K562 (cell line): ENCODE data around the gene PDE4D. TPM values are rescaled to one million over a fixed set of nuclear protein-coding genes. Genes with fewer than 3 reads are reported as not detected.

Experiments used
- ATAC-seq: fragments of 200-7000 bp; cut with Tn5 transposase; 3 replicates; pipeline ENCODE4 v1.9.1; 2020; ENCODE audit warnings: moderate library complexity
- BruUV-seq: library from RNA; stranded (reverse); fragments of 400-500 nt; replicated peaks from 2 replicates; lab custom pipeline; 2021; lab: Mats Ljungman, UMichigan
- CTCF ChIA-PET: fragments of 300-600 bp; formaldehyde crosslinking; extraction: SDS; loops from one replicate; lab custom pipeline; 2021; ENCODE audit warnings: low intra/inter-chr PET ratio; lab: Yijun Ruan, JAX
- POLR2A ChIA-PET: fragments of 300-600, 350-650 bp; sonication (Branson Sonifier 250); formaldehyde crosslinking; extraction: SDS; loops from one replicate; lab custom pipeline; 2021; ENCODE audit warnings: antibody characterized with exemption, inconsistent platforms; lab: Yijun Ruan, JAX
- DNase-seq, 4 experiments: peaks; one replicate each; pipeline versions ENCODE4 v3.0.0 to v3.0.0-alpha.2; 2011 to 2018; ENCODE audit warnings: low spot score in 3 of 4, mixed read lengths in 3 of 4; ENCODE audit errors: extremely low read depth in 1 of 4
- FAIRE-seq: peaks from 2 replicates; lab custom pipeline; 2011; peaks lifted over from hg19 to GRCh38; lab: Jason Lieb, UNC
- H2AFZ ChIP-seq: 2 replicates; pipeline ENCODE4 v1.6.0; 2011; ENCODE audit warnings: low read depth, low read length, control low read depth, inconsistent platforms
- H3K27ac ChIP-seq: fragments of 200-600 bp; 3 replicates; pipeline ENCODE4 v1.8.0; 2011; ENCODE audit warnings: low read depth, mild to moderate bottlenecking, control low read depth, inconsistent platforms, low read length, moderate library complexity, mixed read lengths; ENCODE audit errors: extremely low read depth
- H3K27me3 ChIP-seq, 2 experiments: fragments of 300-600 bp in 1 of 2; 2 replicates in 1 of 2; 3 replicates in 1 of 2; pipeline versions ENCODE4 v1.6.0 to v1.8.0; 2011; ENCODE audit warnings: inconsistent platforms in 2 of 2, low read length in 2 of 2, mild to moderate bottlenecking in 1 of 2, mixed read lengths in 1 of 2, moderate library complexity in 1 of 2; ENCODE audit not compliant: control insufficient read depth in 2 of 2, insufficient read depth in 2 of 2
- H3K36me3 ChIP-seq: fragments of 300-600 bp; 3 replicates; pipeline ENCODE4 v1.8.0; 2011; ENCODE audit warnings: mild to moderate bottlenecking, low read length, inconsistent platforms; ENCODE audit not compliant: control insufficient read depth, insufficient read depth
- H3K4me1 ChIP-seq, 2 experiments: fragments of 200-600 bp in 1 of 2; replicated peaks in 1 of 2; 2 replicates in 1 of 2; 3 replicates in 1 of 2; pipeline versions ENCODE4 v1.5.1 to v1.8.0; 2011; ENCODE audit warnings: inconsistent platforms in 2 of 2, low read length in 2 of 2, mild to moderate bottlenecking in 1 of 2, mixed read lengths in 1 of 2, moderate library complexity in 1 of 2; ENCODE audit not compliant: control insufficient read depth in 2 of 2, insufficient read depth in 2 of 2
- H3K4me2 ChIP-seq: 2 replicates; pipeline ENCODE4 v1.6.1; 2011; ENCODE audit warnings: low read length, control low read depth, inconsistent platforms, mixed read lengths; ENCODE audit not compliant: insufficient read depth
- H3K4me3 ChIP-seq: fragments of 200-600 bp; sonication (generic), shearing (Covaris generic); 2 replicates; pipeline ENCODE4 v1.5.1; 2016; ENCODE audit warnings: control low read depth, inconsistent platforms
- H3K79me2 ChIP-seq: fragments of 200-600 bp; 3 replicates; pipeline ENCODE4 v1.8.0; 2011; ENCODE audit warnings: low read length, inconsistent platforms; ENCODE audit not compliant: control insufficient read depth, insufficient read depth
- H3K9ac ChIP-seq, 2 experiments: 2 replicates each; pipeline versions ENCODE4 v1.6.0 to v1.6.1; 2011; ENCODE audit warnings: low read depth in 2 of 2, low read length in 2 of 2, control low read depth in 1 of 2, inconsistent platforms in 1 of 2, mild to moderate bottlenecking in 1 of 2, mixed read lengths in 1 of 2; ENCODE audit not compliant: insufficient read depth in 1 of 2
- H3K9me1 ChIP-seq: one replicate; pipeline ENCODE4 v1.6.0; 2011; ENCODE audit warnings: inconsistent platforms, mild to moderate bottlenecking, low read length, moderate library complexity; ENCODE audit not compliant: control insufficient read depth, insufficient read depth
- H3K9me3 ChIP-seq: replicated peaks from 2 replicates; pipeline ENCODE4 v1.5.1; 2011; ENCODE audit warnings: low read depth, low read length, inconsistent platforms; ENCODE audit not compliant: control insufficient read depth, insufficient read depth
- H4K20me1 ChIP-seq: replicated peaks from 2 replicates; pipeline ENCODE4 v1.6.1; 2011; ENCODE audit warnings: low read length, inconsistent platforms, mixed read lengths; ENCODE audit not compliant: control insufficient read depth, insufficient read depth
- ARID1B ChIP-seq: fragments of 450-650 bp; IDR thresholded peaks from 2 replicates; pipeline ENCODE4 v1.6.1; 2016; ENCODE audit warnings: antibody characterized with exemption, mild to moderate bottlenecking, inconsistent platforms
- BCOR ChIP-seq: fragments of 450-650 bp; IDR thresholded peaks from 2 replicates; pipeline ENCODE4 v1.6.1; 2016
- BMI1 ChIP-seq: fragments of 150-350 bp; IDR thresholded peaks from 2 replicates; pipeline ENCODE4 v1.6.1; 2014; ENCODE audit warnings: low read length
- CBX3 ChIP-seq, 2 experiments: IDR thresholded peaks; 1 replicate in 1 of 2; 2 replicates in 1 of 2; pipeline ENCODE4 v1.6.1; 2012; ENCODE audit warnings: inconsistent platforms in 2 of 2, low read length in 2 of 2, borderline replicate concordance in 1 of 2, control low read depth in 1 of 2
- E2F3 ChIP-seq: fragments of 250-450 bp; sonication (Bioruptor Pico); IDR thresholded peaks from 2 replicates; pipeline ENCODE4 v1.4.0; 2020; ENCODE audit warnings: mild to moderate bottlenecking
- HDAC2 ChIP-seq: fragments of 450-650 bp; IDR thresholded peaks from 2 replicates; pipeline ENCODE4 v1.6.1; 2016; ENCODE audit warnings: mild to moderate bottlenecking
- KLF16 ChIP-seq: IDR thresholded peaks from 2 replicates; pipeline ENCODE4 v1.6.1; 2016; ENCODE audit warnings: antibody characterized with exemption
- NONO ChIP-seq, 2 experiments: fragments of 200-400 bp in 1 of 2; fragments of 450-650 bp in 1 of 2; formaldehyde crosslinking in 1 of 2; IDR thresholded peaks; 2 replicates each; pipeline ENCODE4 v1.6.1; 2017; ENCODE audit warnings: low read depth in 2 of 2, mild to moderate bottlenecking in 2 of 2, moderate library complexity in 2 of 2, low read length in 1 of 2
- SRSF3 ChIP-seq: fragments of 200-400 bp; formaldehyde crosslinking; IDR thresholded peaks from 2 replicates; pipeline ENCODE4 v1.6.1; 2016; ENCODE audit warnings: mild to moderate bottlenecking, low read length, moderate library complexity; ENCODE audit not compliant: insufficient read depth
- TAF15 ChIP-seq: fragments of 200-400 bp; formaldehyde crosslinking; IDR thresholded peaks from 2 replicates; pipeline ENCODE4 v1.6.1; 2017; ENCODE audit warnings: mild to moderate bottlenecking, low read depth, low read length, moderate library complexity
- TCF7 ChIP-seq: sonication (generic); IDR thresholded peaks from 2 replicates; pipeline ENCODE4 v1.6.1; 2016; ENCODE audit warnings: antibody characterized with exemption, borderline replicate concordance
- ZBTB17 ChIP-seq: fragments of 450-650 bp; formaldehyde crosslinking; IDR thresholded peaks from 2 replicates; pipeline ENCODE4 v1.4.0; 2020; ENCODE audit warnings: mild to moderate bottlenecking
- ZKSCAN8 ChIP-seq: fragments of 200-800 bp; sonication (Bioruptor generic); IDR thresholded peaks from 2 replicates; pipeline ENCODE4 v1.6.1; 2016; ENCODE audit warnings: missing genetic modification characterization, missing compliant biosample characterization
- ZNF316 ChIP-seq: fragments of 450-650 bp; IDR thresholded peaks from 2 replicates; pipeline ENCODE4 v1.6.1; 2016
- ZNF57 ChIP-seq: fragments of 450-650 bp; formaldehyde crosslinking; IDR thresholded peaks from 2 replicates; pipeline ENCODE4 v1.4.0; 2020; ENCODE audit warnings: mild to moderate bottlenecking, moderate library complexity
- ZNF77 ChIP-seq: fragments of 250-450 bp; sonication (Bioruptor Pico); IDR thresholded peaks from 2 replicates; pipeline ENCODE4 v1.5.0; 2020
- WGBS: fragments of 100-300 bp; shearing (Covaris generic); methylation state at CpG from one replicate; pipeline ENCODE4 v1.1.6; 2016; ENCODE audit warnings: low coverage, mixed read lengths; ENCODE audit not compliant: insufficient coverage; ENCODE audit errors: missing lambda C conversion rate; 5-methylcytosine and 5-hydroxymethylcytosine counted together
- in situ Hi-C: fragments of 300-500 bp; cut with MboI; formaldehyde crosslinking; loops from 4 replicates; pipeline ENCODE4 v1.15.0; 2018; ENCODE audit warnings: inconsistent platforms, mixed read lengths
- intact Hi-C: fragments of 100-400 bp; cut with micrococcal nuclease; formaldehyde crosslinking; loops from 2 replicates; pipeline ENCODE4 v1.14.2; 2022
- polyA plus RNA-seq, 8 experiments: library from polyadenylated mRNA; depleted of rRNA in 4 of 8; stranded (reverse) in 5 of 8; unstranded in 3 of 8; fragments of >200 nt; fragmentation: Nextera tagmentation in 2 of 8; fragmentation: Illumina TruSeq in 1 of 8; extraction: Ambion mirVana in 2 of 8; extraction: Trizol in 1 of 8; gene quantifications; 2 replicates each; pipeline versions ENCODE4 v1.2.1 to v1.2.3, GENCODE V29; 2011 to 2014; ENCODE audit warnings: inconsistent platforms in 1 of 8, missing spikeins in 1 of 8
- total RNA-seq, 7 experiments: library from RNA; depleted of rRNA in 6 of 7; stranded (reverse); fragments of >200 nt in 6 of 7; fragmentation: Illumina TruSeq in 2 of 7; extraction: Trizol in 2 of 7; gene quantifications; 2 replicates each; pipeline versions ENCODE4 v1.2.1 to v1.2.3, GENCODE V29; 2011 to 2021; ENCODE audit warnings: low replicate concordance in 1 of 7
- TF ChIP-seq, protein P1 (sequence below): fragments of 250-450 bp; sonication (Bioruptor Pico); IDR thresholded peaks from 2 replicates; pipeline ENCODE4 v1.5.0; 2022; ENCODE audit warnings: mild to moderate bottlenecking

PDE4D gene
- total and polyA plus RNA-seq, 9 of the 15 experiments (the other 6 are each of a cell fraction or from before 2014, with no cell fraction given) = 0.04 to 0.46 (median 0.13) TPM

DNA sequence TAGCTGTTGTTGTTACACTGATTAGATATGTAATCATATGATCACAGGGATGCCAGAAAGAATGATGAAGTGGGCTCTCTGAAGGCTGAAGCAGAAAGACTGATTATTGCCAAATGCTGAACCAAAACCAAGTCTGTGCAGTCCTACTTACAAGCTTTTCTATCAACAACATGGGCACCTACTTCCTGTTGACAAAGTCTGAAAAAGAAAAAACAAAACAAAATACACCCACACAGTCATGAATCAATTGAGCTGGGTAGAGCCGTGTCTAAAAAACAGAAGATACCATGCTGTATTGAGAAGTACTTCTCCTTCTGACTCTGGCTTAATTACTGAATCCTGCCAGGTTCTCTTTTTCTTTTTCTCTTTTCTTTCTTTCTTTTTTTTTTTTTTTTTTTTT is 947.3 kb downstream of the PDE4D start:
- no peak for FAIRE-seq
- WGBS = 36% methylated on average over 1 of the region's 1 CpG

GRCh38 chr5:58944221-58944620 is 949.3 kb downstream of the PDE4D start:
- in situ Hi-C loops = no loop called here
- no peak overlapping the region for H3K9ac ChIP-seq
- H3K4me3 ChIP-seq = no peak overlapping the region
- H3K36me3 ChIP-seq = 0 out of 3 replicates have a peak, but pooled peaks cover 4% of the 10 kb centered on the region
- H2AFZ ChIP-seq = no peak overlapping the region
- H3K9me1 ChIP-seq = no peaks in the 10 kb centered on the region
- BruUV-seq = no TSS peak
- H3K27ac ChIP-seq = no peak overlapping the region
- POLR2A ChIA-PET = no interaction called here
- intact Hi-C loops = no loop called here
- H3K9me3 ChIP-seq = no peaks in the 10 kb centered on the region
- ATAC-seq = no peak
- CTCF ChIA-PET = no interaction called here
- H4K20me1 ChIP-seq = no peaks in the 10 kb centered on the region
- H3K27me3 ChIP-seq = no peaks in the 10 kb centered on the region
- no peak for DNase-seq
- FAIRE-seq = no peak
- no peaks in the 10 kb centered on the region for H3K4me1 ChIP-seq
- no peak overlapping the region for H3K4me2 ChIP-seq
- H3K79me2 ChIP-seq = no peaks in the 10 kb centered on the region
- WGBS = 16% methylated on average over 1 of the region's 1 CpG
- TF ChIP-seq SRSF3 (no peak), HDAC2 (no peak), ZBTB17 (CRISPR knock-in tag) (no peak), CBX3 (IDR thresholded peaks at IDR 0.05; ENCODE audit: borderline replicate concordance in 1 of 2, low read length in 2 of 2) (no peak), ZNF316 (no peak), ZKSCAN8 (no peak), TAF15 (no peak), BCOR (no peak), TCF7 (no peak), E2F3 (no peak), ARID1B (no peak), BMI1 (no peak), KLF16 (no peak), ZNF57 (CRISPR knock-in tag) (no peak), NONO (IDR thresholded peaks at IDR 0.05; ENCODE audit: low read depth in 2 of 2, low read length in 1 of 2) (no peak)
- TF ChIP-seq, protein P1, sequence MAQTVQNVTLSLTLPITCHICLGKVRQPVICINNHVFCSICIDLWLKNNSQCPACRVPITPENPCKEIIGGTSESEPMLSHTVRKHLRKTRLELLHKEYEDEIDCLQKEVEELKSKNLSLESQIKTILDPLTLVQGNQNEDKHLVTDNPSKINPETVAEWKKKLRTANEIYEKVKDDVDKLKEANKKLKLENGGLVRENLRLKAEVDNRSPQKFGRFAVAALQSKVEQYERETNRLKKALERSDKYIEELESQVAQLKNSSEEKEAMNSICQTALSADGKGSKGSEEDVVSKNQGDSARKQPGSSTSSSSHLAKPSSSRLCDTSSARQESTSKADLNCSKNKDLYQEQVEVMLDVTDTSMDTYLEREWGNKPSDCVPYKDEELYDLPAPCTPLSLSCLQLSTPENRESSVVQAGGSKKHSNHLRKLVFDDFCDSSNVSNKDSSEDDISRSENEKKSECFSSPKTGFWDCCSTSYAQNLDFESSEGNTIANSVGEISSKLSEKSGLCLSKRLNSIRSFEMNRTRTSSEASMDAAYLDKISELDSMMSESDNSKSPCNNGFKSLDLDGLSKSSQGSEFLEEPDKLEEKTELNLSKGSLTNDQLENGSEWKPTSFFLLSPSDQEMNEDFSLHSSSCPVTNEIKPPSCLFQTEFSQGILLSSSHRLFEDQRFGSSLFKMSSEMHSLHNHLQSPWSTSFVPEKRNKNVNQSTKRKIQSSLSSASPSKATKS (CRISPR knock-in tag) = no peak

More for the DNA sequence above, 947.3 kb downstream of the PDE4D start:
- H2AFZ ChIP-seq = no peak overlapping the region
- H3K36me3 ChIP-seq = 0 out of 3 replicates have a peak, but pooled peaks cover 4% of the 10 kb centered on the region
- no peak overlapping the region for H3K9ac ChIP-seq
- DNase-seq = no peak
- H3K9me1 ChIP-seq = no peaks in the 10 kb centered on the region
- H3K4me3 ChIP-seq = no peak overlapping the region
- H3K79me2 ChIP-seq = no peaks in the 10 kb centered on the region
- in situ Hi-C loops (no loop called here), intact Hi-C loops (no loop called here)
- H3K4me2 ChIP-seq = no peak overlapping the region
- no peak for ATAC-seq
- H4K20me1 ChIP-seq = no peaks in the 10 kb centered on the region
- POLR2A ChIA-PET = no interaction called here
- CTCF ChIA-PET = no interaction called here
- no peak for TF ChIP-seq ZNF77 (CRISPR knock-in tag)
- no peaks in the 10 kb centered on the region for H3K9me3 ChIP-seq
- BruUV-seq = no TSS peak
- H3K27ac ChIP-seq = no peak overlapping the region
- no peaks in the 10 kb centered on the region for H3K27me3 ChIP-seq
- H3K4me1 ChIP-seq = no peaks in the 10 kb centered on the region
